ENCODE measurements around the gene ZDHHC11B.
"Not testable (repeated sequence)": the region's sequence is repeated elsewhere in the genome, so short reads cannot be mapped to it uniquely, and the experiment has no call there.

ZDHHC11B gene

GRCh38 chr5:683551-684481 is 100.7 kb downstream of the ZDHHC11B start:
- no peak for DNase-seq

- not testable (repeated sequence) for DNase-seq
These were observed 101.7 kb downstream of the ZDHHC11B start for GRCh38 chr5:682651-683358.

- DNase-seq, result not testable (repeated sequence)
These were observed 102.3 kb downstream of the ZDHHC11B start for GRCh38 chr5:682216-682615.

- DNase-seq, result peak; percentile 5
These were observed 103.0 kb downstream of the ZDHHC11B start for GRCh38 chr5:681317-682191.

- not testable (repeated sequence) for DNase-seq
These were observed 103.7 kb downstream of the ZDHHC11B start for GRCh38 chr5:680836-681235.

GRCh38 chr5:680118-680795 is 104.3 kb downstream of the ZDHHC11B start:
- DNase-seq, result not testable (repeated sequence)

- DNase-seq, result peak; percentile 4
These were observed 105.2 kb downstream of the ZDHHC11B start for GRCh38 chr5:679166-679895.

GRCh38 chr5:678521-678920 is 106.0 kb downstream of the ZDHHC11B start:
- DNase-seq, result peak; percentile 5

- DNase-seq, result peak; percentile 6
These were observed 107.1 kb downstream of the ZDHHC11B start for GRCh38 chr5:677131-678101.

- DNase-seq, result no peak
These were observed 107.8 kb downstream of the ZDHHC11B start for GRCh38 chr5:676699-677076.

- DNase-seq, result peak; percentile 5
These were observed 108.4 kb downstream of the ZDHHC11B start for GRCh38 chr5:675871-676698.

- no peak for DNase-seq
These were observed 109.2 kb downstream of the ZDHHC11B start for GRCh38 chr5:675111-675870.

GRCh38 chr5:674630-675011 is 109.9 kb downstream of the ZDHHC11B start:
- no peak for DNase-seq

- DNase-seq, result no peak
These were observed 110.5 kb downstream of the ZDHHC11B start for GRCh38 chr5:673831-674629.

- DNase-seq, result no peak
These were observed 111.2 kb downstream of the ZDHHC11B start for GRCh38 chr5:673161-673830.

- DNase-seq, result peak; percentile 64
These were observed 112.0 kb downstream of the ZDHHC11B start for GRCh38 chr5:672329-673160.

Data from activated CD4-positive, alpha-beta T cell treated with anti-CD3 and anti-CD28 coated beads for 1 hour (primary cell).